HEK293T (cell line): ENCODE measurements around the gene SLC2A4RG.

Source experiments
- ARNT ChIP-seq: fragments of 450-650 bp; IDR thresholded peaks from 2 replicates; pipeline ENCODE4 v1.6.1; 2017; ENCODE audit warnings: mild to moderate bottlenecking
- BHLHE40 ChIP-seq: fragments of 450-650 bp; IDR thresholded peaks from 2 replicates; pipeline ENCODE4 v1.6.1; 2016; ENCODE audit warnings: mild to moderate bottlenecking, moderate library complexity, borderline replicate concordance
- FOXA1 ChIP-seq: fragments of 450-650 bp; IDR thresholded peaks from 2 replicates; pipeline ENCODE4 v1.6.1; 2016; ENCODE audit warnings: mild to moderate bottlenecking
- FOXK2 ChIP-seq: fragments of 450-650 bp; IDR thresholded peaks from 2 replicates; pipeline ENCODE4 v1.6.1; 2016; ENCODE audit warnings: mild to moderate bottlenecking
- FOXM1 ChIP-seq: fragments of 450-650 bp; IDR thresholded peaks from 2 replicates; pipeline ENCODE4 v1.6.1; 2017; ENCODE audit warnings: mild to moderate bottlenecking, borderline replicate concordance
- NFRKB ChIP-seq: fragments of 450-650 bp; IDR thresholded peaks from 2 replicates; pipeline ENCODE4 v1.6.1; 2016; ENCODE audit warnings: mild to moderate bottlenecking, moderate library complexity
- PKNOX1 ChIP-seq: fragments of 450-650 bp; IDR thresholded peaks from 2 replicates; pipeline ENCODE4 v1.6.1; 2016
- SP1 ChIP-seq: fragments of 450-650 bp; IDR thresholded peaks from 2 replicates; pipeline ENCODE4 v1.6.1; 2017
- SUZ12 ChIP-seq: fragments of 450-650 bp; IDR thresholded peaks from 2 replicates; pipeline ENCODE4 v1.6.1; 2016; ENCODE audit warnings: mild to moderate bottlenecking

- TF ChIP-seq BHLHE40 (no peak), NFRKB (no peak), PKNOX1 (no peak), ARNT (no peak), SUZ12 (no peak), FOXM1 (no peak), SP1 (no peak), FOXA1 (no peak), FOXK2 (no peak)
Observed at GRCh38 chr20:63747622-63748069, 8.1 kb downstream of the SLC2A4RG start.
